GM18517 (cell line): Measurements from ENCODE around the gene SMAD3.

ENCODE experiments used
- ATAC-seq: cut with Tn5 transposase; IDR thresholded peaks from one replicate; pipeline ENCODE4 v1.9.1; 2021; ENCODE audit warnings: mild to moderate bottlenecking, moderate library complexity; ENCODE audit not compliant: unreplicated experiment

Gene SMAD3

DNA sequence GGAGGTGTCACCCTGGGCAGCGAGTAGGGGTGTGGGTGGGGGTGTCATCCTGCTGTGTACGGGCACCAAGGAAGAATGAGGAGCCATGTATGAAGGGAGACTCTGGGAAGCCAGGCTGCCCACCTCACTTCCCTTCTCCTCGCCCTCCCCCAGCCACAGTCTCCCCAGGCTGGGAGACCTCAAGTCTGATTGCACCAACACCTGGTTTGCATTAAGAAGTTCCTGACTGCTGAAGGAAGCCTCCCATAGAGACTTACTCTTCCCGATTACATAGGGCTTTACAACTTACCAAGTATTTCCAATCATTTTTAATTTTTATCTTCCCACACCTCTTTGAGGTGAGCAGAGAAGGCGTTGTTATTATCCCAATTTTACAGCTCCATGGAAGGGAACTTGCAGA, 29.5 kb upstream of the SMAD3 start:
- no peak for ATAC-seq

DNA sequence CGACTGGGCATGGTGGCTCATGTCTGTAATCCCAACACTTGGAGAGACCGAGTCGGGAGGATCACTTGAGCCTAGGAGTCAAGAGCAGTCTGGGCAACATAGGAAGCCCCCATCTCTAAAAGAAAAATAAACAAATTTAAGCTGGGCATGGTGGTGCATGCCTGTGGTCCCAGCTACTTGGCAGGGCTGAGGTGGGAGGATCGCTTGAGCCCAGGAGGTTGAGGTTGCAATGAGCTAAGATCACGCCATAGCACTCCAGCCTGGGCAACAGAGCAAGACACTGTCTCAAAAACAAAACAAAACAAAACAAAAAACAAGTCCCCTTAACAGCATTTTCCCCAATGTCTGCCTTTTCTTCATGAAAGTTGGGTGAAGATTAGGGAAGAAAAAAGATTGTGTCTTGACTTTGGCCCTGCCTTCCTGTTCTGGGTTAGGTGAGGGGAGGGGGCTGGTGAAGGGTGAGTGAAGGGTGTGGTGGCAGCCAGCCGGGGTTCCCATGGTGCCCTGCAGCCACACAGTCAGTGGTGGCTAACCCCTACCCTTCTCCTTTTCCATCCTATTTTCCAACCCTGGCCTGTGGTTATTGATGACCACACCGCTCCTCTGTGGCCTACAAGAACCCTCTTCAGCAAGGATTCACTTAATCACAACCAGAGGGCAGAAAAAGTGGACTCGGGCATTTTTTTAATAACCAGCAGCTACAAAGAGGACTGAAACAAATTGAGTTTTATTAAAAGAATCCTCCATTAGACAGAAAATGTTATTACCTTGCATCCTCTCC, 28.4 kb upstream of the SMAD3 start:
- no peak for ATAC-seq

DNA sequence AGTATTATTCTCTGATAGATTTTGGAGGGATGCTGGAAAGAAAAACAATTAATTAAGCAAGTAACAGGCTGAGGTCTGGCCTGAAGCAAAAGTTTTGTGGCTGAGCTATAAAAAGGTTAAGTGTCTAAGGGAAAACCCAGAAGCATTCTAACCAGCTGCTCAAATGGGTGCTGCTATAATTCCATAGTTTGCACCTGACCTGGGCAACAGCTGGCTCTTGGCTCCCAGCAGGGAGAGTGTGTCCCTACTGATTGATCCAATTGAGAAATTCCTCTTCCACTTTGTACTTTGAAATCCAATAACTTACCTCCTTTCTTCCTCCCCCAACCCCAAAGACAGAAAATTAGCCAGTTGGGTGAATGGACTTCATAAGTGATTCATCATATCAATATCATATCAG, 27.7 kb upstream of the SMAD3 start:
- no peak for ATAC-seq

DNA sequence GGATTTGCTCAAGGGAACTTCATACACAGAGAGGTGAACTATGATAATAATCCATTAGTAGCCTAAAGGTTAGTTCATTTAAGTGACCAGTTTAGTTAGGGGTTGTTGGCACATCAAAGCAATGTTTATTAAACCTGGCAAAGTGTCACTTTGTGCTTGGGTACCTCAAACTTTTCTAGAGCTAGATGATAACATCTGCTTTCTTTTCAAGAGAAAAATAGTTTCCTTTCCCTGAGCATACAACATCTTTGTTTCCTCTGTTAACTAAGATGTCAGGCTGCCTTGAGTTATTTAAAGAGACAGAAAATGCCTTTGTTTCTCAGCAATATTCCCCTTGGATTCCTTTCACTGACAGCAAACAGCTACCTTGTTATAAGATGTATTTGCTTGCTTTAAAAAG, 26.7 kb upstream of the SMAD3 start:
- no peak for ATAC-seq

DNA sequence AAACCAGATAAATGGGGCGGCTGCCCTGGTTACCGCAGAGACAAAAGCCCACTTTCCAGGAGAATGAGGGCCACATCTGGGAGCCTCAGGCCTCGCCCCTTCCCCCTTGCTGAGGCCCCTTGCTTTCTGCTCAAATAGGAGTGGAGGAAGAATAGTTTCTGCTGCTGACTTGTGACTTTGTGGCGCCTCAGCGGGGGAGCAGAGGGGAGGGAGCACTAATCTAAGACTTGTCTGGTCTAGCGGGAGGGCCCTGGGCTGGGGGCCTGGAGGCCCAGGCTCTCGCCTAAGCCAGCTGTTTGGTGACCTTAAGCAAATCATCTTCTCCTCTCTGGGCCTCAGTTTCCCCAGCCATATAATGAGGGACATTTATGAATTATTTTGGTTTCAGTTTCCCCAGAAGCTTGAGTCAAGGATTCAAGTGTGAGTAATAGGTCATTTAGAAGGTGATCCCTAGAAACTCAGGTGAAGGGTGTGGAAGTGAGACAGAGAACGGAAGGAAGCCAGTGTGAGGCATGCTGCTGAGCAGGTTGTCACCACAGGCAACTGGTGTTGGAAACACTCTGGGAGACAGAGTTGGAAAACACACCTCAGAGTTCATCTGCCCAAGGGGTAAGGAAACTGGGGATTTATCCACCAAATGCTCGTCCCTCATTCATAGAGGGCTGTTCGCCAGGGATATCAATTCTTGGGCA, 25.9 kb upstream of the SMAD3 start:
- ATAC-seq = no peak

DNA sequence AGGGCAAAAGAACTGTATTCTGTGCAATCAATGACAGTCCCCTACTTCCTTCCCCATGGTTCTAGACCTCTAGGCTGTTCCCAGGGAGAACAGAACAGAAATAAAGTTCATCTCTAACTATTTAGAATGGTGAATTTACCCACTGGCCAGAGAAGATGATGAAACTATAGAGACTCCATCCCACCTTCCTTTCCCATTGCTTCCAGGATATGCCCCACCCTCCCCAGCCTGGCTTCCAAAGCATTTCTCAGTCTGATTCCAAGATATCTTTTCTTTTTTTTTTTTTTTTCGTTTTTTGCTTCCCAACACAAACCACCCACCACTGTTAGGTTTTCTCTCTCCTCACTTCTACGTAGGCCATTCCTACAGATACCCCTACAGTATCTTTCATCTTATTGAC, 25.1 kb upstream of the SMAD3 start:
- ATAC-seq = no peak

DNA sequence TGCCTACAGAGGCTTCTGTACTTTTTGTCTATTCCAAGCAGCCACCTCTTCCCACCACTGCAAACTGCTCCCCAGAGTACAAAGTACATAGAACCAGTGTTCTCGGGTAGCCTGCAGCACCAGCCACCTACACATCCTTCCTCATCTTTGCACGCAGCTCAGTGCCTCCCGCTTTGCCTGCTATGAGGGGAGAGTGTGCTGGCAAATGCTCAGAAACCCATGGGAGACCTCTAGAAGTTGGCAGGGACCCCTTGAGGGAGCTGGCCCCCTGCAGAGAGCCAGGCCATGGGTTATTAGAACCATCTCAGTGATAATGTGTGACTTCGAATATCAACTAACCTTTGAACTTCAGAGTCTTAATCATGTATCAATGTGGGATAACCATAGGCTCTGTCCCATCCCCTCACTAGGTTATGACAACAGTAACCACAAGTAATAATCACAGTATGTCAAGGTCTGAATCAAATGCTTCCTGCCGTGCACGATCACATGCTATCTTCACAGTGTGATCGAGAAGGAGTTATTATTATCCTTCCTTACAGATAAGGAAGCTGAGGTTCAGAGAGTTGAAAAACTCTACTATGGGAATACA, 22.8 kb upstream of the SMAD3 start:
- ATAC-seq = no peak

DNA sequence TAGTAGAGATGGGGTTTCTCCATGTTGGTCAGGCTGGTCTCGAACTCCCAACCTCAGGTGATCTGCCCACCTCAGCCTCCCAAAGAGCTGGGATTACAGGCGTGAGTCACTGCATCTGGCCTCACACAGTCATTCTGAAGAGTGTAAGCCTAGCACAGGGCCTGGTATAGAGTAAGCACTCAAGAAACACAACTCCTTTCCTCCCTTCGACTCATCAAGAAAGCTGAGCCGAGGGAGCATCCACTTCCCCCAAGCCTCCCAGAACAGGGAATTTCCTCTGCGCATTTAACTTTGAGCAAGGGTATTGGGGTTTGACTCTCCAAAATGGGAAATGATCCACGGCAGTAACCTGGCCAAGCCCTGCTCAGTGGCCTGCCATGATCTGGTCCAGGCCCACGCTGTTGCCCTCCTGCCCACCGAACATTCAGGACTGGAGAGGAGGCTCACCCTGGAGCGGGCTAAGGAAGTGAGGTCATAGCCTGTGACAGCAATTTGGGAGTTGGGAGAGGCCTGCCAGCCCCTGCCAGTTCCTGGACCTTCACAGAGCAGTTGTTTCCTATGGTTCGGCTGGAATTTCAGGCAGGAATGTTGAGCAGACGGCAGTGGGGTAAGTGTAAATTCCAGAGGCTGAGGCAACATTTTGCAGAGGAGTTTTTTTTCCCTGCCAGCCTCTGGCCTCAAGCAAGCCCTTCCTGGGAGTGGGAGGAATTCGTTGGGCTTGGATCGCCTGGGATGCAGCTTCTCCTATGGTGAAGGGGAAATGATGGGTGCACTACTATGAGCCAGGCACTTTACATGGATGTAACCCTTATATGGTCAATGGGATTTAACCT, 21.2 kb upstream of the SMAD3 start:
- ATAC-seq = no peak

DNA sequence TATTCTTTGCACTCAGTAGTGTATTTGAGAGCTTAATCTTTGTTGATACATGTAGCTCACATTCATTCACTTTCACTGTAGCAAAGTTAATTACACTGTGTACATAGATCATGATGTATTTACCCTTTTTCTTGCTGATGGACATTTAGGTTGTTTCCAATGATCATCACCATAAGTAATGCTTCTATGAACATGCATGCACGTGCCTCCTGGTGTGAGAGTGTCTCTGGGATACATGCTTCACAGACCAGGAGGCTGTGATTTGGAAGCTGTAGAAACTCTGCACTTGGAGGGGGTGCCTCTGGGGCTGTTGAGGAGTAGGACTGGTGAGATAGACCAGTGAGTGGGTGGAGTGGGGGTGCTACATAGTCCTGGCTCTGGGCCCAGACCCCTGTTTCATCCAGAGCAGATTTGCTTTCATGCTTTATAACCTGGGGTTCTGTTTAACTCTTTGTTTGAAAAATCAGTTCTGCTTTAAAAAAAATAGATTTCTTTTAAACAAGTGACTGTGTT, 18.2 kb upstream of the SMAD3 start:
- ATAC-seq = no peak

DNA sequence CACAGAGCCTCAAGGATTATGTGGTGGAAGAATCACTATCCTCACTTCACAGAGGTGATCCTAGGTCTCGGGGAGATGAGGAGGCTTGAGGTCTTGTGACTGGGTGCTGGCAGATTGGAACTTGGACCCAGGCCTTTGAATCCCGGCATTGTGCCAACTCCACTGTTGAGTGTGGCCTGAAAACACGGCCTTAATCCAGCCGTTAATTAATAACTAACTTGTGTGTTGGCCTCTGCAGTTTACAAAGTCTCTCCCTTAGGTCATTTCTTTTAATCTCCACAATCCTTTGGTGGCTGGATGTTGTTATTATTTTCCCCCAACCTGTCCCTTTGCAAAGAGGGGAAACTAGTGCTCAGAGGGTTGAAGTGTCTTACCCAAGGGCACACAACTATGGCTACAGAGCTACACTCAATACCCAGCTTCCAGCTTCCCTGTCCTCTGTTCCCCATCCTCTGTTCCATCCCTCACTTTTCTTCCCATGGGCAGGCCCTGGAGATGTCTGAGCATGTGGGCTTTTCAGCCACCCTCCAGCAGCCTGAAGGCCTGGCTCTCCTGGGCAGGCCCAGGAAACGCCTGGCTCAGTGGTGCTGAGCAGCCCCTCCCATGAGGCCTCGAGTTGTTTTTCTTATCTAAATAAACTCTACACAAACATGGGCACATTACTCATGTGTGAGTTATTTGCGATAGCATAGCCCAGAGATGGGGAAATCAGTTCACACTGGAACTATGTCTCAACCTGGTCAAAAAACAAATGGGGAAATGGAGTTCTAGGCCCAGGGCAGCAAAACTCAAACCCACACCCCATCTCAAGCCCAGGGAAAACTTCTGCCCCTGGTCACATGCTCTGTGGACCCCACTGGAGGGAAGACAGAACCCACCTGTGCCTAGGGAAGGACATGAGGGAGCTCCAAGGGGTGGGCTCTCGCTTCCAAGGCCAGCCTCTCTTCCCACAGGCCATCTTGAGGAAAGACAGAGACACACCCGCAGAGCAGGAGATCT, 16.8 kb upstream of the SMAD3 start:
- ATAC-seq = no peak

DNA sequence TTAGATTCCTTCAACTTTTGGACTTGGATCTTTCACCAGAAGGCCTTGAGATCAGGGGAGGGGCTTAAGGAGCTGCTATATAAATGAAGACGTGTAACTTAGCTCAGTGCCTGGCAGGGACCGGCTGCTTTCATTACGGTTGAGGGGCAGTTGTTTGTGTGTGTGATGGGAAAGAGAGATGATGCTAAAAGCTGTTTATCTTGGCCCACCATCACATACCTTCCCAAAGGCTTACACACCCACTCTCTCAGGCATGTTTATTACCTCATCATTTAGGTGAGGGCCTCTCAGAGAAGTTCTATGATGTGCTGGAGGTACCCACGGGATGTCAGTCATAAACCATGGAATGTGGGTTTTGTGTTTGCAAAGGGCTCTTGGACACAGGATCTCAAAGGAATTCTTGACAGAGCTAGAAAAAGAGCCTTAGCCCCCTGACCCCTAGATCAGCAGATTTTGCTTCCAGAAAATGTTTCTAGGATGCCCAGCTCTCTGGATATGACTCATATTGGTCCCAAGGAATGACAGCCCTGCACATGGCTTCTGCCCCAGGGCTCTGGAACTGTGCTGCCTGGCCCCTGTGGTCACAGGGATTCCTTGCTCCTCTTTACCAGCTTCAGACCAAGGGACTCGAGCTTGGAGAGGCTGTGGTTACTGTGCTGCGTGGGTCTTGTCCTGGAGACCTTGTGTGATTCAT, 15.9 kb upstream of the SMAD3 start:
- ATAC-seq = no peak

DNA sequence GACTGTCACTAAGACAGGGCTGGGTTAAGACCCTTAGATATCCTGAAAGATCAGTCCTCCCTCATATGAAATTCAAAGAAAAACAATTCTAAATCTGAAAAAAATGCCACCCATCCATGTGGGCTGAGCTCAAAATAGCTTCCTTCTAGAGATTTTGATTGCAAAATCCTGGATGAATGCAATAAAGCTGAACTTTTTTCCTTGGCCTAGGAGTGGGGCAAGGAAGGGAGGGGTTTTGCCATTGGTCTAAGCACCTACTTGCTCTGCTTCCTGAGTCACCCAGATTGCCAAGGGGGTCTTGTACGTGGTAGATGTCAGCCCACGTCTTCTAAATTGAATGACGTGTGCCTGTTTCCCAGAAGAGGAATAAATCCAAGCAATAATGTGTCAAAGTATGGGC, 15.3 kb upstream of the SMAD3 start:
- no peak for ATAC-seq

DNA sequence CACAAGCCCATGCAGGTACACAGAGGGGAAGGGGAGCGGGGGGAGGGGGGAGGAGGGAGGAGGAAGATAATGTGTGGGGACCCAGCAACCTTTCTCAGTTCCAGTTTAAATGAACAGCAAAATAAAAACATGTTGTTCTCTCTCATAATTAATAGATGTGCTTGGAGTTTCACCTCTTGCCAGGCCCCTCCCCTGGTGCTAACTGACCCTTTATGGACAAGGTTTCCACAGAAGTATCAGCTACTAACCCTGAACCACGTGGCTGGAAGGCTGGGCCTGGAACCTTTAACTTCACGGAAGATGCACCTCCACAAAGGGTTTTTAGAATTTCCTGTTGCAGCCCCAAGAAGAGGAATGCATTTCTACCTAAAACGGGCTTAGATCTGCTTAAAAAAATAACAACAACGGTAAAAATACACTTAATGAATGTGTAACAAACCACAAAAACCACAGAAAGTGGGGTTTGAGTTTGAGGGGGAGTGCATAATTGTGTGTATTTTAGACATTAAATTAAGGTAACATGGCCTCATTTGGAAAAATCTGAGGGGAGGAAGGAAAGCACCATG, 14.8 kb upstream of the SMAD3 start:
- no peak for ATAC-seq

DNA sequence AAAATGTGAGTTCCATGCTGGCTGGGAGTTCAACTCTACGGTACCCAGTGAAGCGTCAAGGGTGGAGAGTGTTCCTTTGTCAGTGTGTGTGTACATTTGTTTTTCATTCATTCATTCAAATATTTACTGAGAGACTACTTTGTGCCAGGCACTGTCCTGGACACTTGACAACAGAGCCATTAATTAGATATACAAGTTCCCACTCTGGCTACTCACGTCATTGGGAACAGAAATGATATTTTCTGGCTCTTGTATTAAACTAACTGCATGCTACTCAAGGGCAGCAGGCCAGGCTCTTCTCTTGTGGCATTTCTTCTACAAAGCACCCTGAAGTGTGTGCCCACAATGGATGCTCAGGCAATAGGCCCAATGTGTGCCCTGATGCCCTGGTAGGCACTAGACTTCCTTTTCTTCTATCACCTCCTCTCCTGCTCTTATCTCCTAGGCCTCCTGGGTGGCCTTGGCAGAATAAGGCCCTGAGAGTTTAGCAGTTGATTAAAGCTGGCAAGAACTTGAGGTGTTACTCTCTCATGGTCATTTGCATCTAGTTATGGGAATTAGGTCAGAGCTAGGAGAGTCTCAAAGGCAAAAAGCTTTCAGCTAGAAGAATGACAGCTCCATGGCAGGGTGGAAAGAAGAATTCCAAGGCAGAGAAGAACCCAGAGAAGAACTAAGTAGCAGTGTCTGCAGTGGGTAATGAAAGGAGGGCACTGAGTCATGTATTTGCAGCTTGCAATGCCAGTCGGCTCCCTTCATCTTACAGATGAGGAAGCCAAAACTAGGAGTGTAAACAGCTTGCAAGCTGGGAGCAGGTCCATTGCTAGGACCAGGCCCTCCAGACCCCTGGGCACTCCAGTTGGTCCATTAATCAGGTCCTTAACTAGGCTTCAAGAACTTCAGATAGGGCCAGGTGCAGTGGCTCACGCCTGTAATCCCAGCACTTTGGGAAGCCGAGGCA, 14.0 kb upstream of the SMAD3 start:
- no peak for ATAC-seq

DNA sequence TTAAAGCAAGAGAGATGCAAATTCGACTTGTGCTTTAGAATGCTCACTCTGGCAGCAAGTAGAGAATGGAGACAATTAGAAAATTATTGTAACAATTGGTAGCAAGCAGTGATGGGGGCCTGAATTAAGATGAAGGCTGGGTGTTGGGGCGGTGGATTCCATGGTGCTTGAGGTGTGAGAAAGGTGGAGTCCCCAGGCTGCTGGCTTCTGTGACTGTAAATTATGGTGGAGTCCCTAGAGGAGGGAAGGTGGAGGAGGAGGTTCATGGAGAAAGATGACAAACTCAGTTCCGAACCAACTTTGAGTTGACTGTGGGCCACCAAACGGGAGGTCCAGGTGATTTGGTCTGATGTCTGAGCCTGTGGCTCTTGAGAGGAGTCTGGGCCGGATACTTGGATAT, 10.7 kb upstream of the SMAD3 start:
- ATAC-seq = no peak

DNA sequence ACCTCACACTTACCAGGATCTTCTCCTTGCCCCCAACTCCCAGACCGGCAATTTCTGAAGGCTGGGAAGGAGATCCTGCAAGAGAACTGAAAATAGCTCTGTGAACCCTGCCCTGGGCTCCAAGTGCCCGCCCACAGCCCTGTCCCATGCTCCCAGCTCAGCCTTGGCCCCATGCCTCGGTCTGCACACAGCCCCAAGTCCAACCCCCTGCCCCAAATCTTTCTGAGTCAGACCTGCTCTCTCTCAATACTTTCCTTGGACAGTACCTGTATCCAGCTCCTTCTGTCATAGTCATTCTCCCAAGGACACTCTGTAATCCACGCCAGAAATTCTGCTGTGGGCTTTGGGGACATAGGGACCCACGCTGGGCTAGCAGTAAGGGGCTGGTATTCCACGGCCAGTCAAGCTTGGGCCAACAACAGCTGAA, 6.3 kb upstream of the SMAD3 start:
- no peak for ATAC-seq

DNA sequence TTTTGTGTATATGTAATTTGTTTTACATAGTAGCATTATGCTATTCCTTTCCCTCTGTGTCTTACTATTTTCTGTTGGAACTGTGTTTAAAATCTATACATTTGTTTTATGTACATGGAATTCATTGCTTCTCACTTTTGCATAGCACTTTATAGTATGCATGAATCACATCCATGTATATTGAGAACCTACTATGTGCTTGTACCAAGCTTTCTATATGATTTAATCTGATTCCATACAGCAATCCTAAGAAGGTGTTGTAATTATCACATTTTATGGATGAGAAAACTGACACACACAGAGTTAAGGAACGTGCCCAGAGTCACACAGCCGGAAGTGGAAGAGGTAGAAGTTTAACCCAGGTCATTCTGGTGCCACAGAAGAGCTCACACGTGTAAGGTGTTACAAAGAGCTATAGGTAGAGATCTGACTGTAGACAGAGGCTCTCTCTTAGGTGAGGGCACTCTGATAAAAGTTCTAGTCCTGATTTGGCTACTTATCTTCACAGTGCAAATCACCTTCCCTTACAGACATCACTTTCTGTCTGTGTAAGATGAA, 3.5 kb upstream of the SMAD3 start:
- ATAC-seq = no peak
